GM18519 (cell line): ENCODE measurements around the gene WDR33.
A peak's percentile ranks its signal among the peaks of the same experiment; 100 is the strongest.

ENCODE experiments used
- ATAC-seq: cut with Tn5 transposase; IDR thresholded peaks from one replicate; pipeline ENCODE4 v1.9.1; 2021; ENCODE audit warnings: mild to moderate bottlenecking, moderate library complexity; ENCODE audit not compliant: unreplicated experiment, low FRiP score

Gene WDR33

DNA sequence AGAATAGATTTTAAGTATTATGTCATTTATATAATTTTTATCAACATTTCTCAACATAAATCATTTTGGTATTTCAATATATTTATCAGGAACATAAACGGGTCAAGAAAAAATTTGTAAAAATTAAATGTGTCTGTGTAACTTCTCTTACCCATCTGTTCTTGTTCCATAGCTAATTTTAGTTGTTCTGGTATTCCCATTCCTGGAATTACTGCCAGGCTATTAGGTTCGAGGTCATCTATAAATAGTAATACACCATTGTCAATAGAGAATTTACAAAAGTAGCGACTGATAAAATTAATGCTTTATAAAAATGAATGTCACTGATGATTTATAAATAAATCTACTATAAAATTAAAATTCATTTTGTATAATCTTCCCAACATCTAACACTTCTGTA, 88.2 kb downstream of the WDR33 start:
- no peak for ATAC-seq

DNA sequence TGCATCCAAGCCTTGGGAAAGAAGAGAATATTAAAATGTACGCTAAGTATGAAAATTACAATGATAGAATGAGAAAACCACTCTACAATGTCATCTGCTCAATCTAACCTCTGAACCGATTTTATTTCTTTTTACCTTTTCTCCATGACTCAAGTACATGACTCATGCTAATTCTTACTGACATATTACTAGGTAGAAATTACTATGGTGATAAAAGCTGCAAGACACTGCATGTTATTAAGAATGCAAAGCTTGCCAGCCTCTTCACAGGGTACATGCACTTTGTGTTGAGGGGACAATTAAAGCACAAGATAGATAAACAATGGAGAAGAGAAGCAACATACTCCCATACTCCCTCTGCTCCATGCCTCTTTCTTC, 89.0 kb downstream of the WDR33 start:
- no peak for ATAC-seq

- no peak for ATAC-seq
These were observed 89.5 kb downstream of the WDR33 start for GRCh38 chr2:127721311-127721977.

DNA sequence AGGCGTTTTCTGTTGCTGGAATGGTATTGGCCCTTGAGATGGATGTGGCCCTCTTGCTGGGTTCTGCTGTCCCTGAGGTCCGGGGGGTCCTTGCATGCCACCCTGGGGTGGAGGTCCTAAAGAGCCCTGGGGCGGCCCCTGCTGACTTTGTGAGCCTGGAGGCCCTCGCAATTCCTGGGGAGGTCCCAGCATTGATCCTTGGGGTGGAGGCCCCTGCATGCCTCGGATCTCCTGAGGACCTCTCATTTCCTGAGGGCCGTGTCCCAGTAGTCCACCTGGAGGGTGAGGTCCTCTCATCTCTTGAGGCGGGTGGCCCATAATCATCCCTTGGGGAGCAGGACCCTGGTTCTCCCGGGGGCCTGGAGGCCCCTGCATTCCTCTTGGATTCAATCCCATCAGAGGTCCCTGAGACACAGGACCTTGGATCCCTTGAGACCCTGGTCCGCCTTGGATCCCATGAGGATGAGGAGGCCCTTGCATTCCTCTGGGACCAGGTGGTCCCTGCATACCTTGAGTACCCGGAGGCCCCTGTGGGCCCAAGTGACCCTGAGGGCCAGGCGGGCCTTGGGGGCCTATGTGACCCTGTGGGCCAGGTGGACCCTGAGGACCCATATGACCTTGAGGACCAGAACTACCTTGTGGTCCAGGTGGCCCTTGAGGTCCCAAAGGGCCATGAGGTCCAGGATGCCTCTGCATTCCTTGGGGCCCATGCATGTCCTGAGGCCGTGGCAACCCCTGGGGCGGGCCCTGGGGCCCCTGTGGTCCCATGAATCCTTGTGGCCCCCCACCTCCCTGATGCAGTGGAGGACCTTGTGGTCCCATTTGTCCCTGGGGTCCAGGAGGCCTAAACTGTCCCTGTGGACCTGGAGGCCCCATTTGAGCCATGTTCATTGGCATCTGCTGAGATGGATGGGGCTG, 91.4 kb downstream of the WDR33 start:
- no peak for ATAC-seq

DNA sequence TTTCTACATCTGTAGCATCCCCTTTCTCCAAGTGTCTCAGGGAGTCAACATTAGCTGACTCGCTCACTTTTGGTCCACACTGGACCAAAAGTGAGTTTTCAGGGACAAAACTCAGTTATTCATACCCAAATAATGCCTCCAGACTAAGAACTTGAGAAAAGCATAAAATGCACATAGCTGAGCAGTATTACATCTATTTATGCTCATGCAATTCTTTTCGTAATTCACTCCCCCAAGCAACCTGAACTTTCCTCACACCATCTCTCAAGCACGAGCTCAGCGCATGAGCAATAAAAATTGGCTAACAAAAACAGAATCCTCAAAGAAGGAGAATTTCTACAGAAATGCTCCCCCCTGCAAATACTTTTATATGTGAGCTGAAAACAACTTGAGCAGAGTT, 92.7 kb downstream of the WDR33 start:
- ATAC-seq, result no peak

- ATAC-seq, result no peak
These were observed 95.1 kb downstream of the WDR33 start for GRCh38 chr2:127715778-127716449.

DNA sequence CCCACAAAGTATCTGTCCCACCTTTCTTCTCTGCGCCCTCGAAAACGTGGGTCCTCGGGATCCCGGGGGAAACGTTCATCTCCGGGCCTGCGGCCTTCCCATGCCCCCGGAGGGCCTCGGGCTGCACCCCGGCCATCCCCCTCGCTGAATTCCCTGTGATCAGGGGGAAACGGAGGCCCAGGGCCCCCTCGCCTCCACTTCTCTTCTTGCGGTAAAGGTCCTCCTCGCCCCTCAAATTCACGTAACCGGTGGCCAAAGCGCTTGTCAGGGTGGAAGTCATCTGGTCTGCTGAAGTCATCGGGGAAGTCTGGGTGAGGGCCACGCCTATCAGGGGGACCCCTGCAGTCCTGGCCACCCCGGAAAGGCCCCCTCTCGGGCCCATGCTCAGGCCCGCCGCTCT, 97.4 kb downstream of the WDR33 start:
- no peak for ATAC-seq

- no peak for ATAC-seq
These were observed 98.0 kb downstream of the WDR33 start for GRCh38 chr2:127712999-127713398.

GRCh38 chr2:127709336-127709735, 101.6 kb downstream of the WDR33 start:
- ATAC-seq, result no peak

DNA sequence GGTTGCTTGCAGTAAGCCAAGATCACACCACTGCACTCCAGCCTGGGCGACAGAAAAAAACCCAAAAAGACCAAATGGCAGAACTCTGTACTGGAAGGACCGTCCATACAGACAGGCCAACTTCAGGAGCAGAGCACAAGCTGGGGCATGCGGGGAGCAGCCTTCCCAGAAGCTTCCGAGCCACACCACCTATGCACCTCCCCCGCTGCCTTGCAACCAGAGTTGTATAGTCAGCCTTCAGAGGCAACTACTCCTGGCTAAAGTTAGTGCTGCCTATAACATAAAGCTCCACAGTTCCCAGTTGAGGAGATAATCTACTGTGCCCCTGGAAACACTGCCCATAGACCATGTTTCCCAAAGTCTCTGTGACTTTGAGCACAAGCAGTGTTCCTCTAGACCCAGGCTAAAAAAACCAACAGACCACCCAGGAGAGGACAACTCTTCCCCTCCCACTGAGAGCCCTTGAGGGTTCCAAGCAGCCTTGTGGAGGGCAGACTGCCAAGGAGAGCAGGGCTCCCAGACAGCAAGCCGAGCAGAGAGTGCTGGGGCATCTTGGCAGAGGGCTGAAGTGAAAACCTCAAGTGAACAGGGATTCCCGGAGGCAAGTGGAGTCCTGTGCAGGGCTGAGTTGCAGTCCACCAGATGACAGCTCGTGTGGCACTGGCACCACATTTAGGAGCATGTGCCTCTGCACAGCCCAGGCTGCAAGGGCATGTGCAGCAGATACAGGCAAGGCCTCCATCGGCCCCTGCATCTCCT, 102.9 kb downstream of the WDR33 start:
- no peak for ATAC-seq

DNA sequence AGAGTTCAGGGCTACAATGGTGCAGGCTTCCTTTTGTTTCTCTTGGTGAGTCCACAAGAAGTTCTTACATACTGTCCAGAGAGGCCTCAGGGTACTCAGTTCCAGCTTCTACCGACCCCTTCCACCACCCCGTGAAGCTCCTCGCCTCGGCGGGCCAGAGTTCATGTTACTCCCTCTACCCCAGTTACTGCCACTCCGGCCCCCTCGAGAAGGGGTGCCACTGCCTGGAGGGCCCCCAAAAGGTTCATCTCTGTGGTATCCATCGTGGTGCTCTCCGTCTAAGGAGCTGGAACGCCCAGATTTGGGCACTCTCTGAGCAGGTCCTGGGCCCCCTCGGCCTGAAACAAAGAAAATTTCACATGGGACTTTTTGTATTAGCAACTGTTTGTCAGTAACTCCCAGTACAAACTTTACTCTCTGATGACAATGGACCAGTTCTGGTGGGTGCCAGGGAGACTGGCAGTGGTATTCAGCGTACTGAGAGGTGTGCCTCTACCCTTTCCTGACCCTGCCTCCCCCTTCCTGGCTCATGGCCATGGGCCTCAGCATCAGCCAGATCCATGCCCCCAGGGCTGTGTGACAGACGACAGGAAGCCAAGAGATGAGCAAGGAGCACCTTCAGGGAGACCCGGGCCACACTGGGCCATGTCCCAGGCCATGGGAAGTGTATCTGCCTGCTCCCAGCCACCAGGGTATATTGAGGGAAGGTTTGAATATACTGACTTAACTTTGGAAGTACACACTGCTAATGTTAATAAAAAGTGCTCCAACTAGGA, 104.6 kb downstream of the WDR33 start:
- no peak for ATAC-seq

DNA sequence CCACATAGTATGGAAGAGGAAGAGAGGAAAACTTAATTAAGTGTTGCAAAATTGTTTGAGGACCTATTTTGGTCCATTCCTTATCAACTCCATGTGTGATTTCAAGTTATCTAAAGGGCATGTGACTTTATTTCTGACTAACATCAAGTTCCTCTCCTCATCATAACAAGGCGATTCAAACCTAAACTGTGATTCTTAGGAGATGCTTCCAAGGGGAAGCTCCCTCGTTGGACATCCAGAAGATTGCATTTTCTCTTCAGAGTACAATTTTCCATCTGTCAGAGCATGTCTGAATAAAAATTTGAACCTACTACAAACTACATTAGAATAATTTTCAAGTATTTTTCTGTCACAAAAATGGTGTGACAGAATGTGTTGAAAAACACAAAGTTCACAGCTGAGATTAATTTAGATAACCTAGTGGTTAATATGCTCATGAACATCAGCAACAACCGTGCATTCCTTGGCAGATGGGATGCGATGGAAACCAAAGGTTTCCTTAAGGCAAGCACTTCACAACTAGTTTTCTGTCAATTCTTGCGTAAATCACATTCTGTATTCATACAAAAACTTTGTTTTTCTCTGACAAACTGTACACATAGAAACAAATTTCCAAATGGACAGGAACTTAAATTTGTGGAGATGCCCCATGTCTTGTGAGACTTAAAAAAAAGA, 105.4 kb downstream of the WDR33 start:
- ATAC-seq, result no peak

DNA sequence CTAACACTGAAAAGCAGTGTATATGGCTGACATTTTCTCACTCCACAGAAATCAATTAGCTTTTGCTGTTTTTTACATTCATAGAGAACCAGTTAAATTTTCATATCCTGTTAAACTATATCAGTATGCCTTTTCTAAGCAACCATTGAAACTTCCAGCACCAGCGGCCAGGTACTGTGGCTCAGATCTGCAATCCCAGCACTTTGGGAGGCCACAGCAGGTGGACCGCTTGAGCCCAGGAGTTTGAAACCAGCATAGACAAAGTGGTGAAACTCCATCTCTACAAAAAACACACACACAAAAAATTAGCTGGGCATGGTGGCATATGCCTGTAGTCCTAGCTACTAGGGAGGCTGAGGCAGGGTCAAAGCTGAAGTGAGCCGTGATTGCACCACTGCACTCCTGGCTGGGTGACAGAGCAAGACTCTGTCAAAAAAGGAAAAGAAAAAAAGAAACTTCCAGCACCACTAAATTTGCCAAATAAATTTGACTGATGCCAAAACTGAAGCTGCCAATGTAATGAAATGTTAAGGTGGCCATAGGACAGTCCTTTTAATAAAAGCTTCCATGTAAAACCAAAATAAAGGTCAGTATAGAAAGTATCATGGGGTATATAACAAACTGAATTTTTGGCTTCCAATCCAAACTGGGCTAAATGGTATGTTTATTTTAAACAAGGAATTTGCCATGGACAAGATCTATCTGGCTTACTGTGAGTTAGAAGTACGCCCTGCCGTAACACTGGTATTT, 106.2 kb downstream of the WDR33 start:
- no peak for ATAC-seq

- ATAC-seq, result no peak
These were observed 107.7 kb downstream of the WDR33 start for GRCh38 chr2:127703282-127703681.

GRCh38 chr2:127702395-127703009, 108.5 kb downstream of the WDR33 start:
- no peak for ATAC-seq

DNA sequence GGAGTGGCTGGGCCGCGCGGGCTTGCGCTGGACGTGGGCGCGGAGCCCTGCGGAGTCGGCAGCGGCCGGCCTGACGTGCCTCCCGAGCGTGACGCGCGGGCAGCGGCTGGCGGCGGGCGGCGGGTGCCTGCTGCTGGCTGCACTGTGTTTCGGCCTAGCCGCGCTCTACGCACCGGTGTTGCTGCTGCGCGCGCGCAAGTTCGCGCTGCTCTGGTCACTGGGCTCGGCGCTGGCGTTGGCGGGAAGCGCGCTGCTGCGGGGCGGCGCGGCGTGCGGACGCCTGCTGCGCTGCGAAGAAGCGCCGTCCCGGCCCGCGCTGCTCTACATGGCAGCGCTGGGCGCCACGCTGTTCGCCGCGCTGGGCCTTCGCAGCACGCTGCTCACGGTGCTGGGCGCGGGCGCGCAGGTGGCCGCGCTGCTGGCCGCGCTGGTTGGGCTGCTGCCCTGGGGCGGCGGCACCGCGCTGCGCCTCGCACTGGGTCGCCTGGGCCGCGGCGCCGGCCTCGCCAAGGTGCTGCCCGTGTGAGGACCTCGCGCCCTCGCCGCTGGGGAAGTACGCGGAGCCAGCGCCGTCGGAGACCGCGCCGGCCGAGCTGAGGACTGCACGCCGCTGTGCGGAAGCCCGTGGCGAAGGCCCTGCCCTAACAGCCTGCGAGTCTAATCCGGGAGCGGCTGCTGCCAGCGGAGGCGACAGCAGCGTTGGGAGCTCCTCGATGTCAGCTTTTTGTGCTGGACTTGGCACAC, 109.1 kb downstream of the WDR33 start:
- ATAC-seq, result peak; percentile 45

DNA sequence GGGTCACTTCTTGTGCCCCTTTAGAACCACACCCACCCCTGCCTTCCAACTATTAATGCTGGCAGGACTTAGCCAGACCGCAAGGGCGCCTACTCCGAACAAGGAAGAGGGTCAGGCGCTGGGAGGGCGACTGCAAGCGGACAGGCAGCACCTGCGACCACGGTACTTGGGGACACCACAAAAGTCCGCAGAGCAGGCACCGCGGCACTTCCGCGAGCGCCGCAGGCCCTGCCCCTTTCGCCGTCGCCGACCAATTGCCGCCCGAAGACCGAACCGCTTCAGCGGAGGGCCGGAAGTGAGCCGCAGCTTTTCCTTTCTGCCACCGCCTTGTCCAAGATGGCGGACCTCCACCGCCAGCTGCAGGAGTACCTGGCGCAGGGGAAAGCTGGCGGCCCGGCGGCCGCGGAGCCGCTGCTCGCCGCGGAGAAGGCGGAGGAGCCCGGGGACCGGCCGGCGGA, 109.7 kb downstream of the WDR33 start, which contains the start of gene SFT2D3:
Gene SFT2D3 (plus strand): TSS at position 305 of the 458 bp plus-strand sequence. CDS start 32 bp downstream, at position 337.
- peak; percentile 50 for ATAC-seq
